Ishikawa (cell line): Measurements from ENCODE around the gene BFSP1.

Experiments used
- CEBPB ChIP-seq: IDR thresholded peaks from 2 replicates; pipeline ENCODE4 v1.6.1; 2012
- CREB1 ChIP-seq: IDR thresholded peaks from 2 replicates; pipeline ENCODE4 v1.6.1; 2012; ENCODE audit warnings: low read depth
- EGR1 ChIP-seq: IDR thresholded peaks from 2 replicates; pipeline ENCODE4 v1.6.1; 2012
- EP300 ChIP-seq: IDR thresholded peaks from 2 replicates; pipeline ENCODE4 v1.6.1; 2012; ENCODE audit warnings: borderline replicate concordance
- FOXM1 ChIP-seq: IDR thresholded peaks from 2 replicates; pipeline ENCODE4 v1.6.1; 2012; ENCODE audit warnings: low read depth, borderline replicate concordance
- MAX ChIP-seq: IDR thresholded peaks from 2 replicates; pipeline ENCODE4 v1.6.1; 2012
- NFIC ChIP-seq: IDR thresholded peaks from 2 replicates; pipeline ENCODE4 v1.6.1; 2012
- RAD21 ChIP-seq: IDR thresholded peaks from 2 replicates; pipeline ENCODE4 v1.6.1; 2012; ENCODE audit warnings: low read depth
- REST ChIP-seq: IDR thresholded peaks from 2 replicates; pipeline ENCODE4 v1.6.1; 2012; ENCODE audit warnings: low read depth, mild to moderate bottlenecking
- TAF1 ChIP-seq: IDR thresholded peaks from 2 replicates; pipeline ENCODE4 v1.6.1; 2012; ENCODE audit warnings: low read depth, mild to moderate bottlenecking
- TCF12 ChIP-seq: IDR thresholded peaks from 2 replicates; pipeline ENCODE4 v1.6.1; 2012; ENCODE audit warnings: low read depth
- TEAD4 ChIP-seq: IDR thresholded peaks from 2 replicates; pipeline ENCODE4 v1.6.1; 2012
- USF1 ChIP-seq: IDR thresholded peaks from 2 replicates; pipeline ENCODE4 v1.6.1; 2012
- YY1 ChIP-seq: IDR thresholded peaks from 2 replicates; pipeline ENCODE4 v1.6.1; 2012; ENCODE audit warnings: low read depth
- ZBTB7A ChIP-seq: IDR thresholded peaks from 2 replicates; pipeline ENCODE4 v1.6.1; 2012; ENCODE audit warnings: low read depth

BFSP1 gene

GRCh38 chr20:17481661-17482060, 49.5 kb downstream of the BFSP1 start:
- TF ChIP-seq NFIC = no peak
- TF ChIP-seq TAF1 = no peak
- TF ChIP-seq ZBTB7A = no peak
- no peak for TF ChIP-seq CEBPB
- TF ChIP-seq REST = no peak
- TF ChIP-seq TEAD4 = no peak
- TF ChIP-seq EP300 = no peak
- TF ChIP-seq TCF12 = no peak
- TF ChIP-seq CREB1 = no peak
- no peak for TF ChIP-seq EGR1
- no peak for TF ChIP-seq USF1

GRCh38 chr20:17480696-17481095, 50.5 kb downstream of the BFSP1 start:
- TF ChIP-seq TEAD4 = no peak

GRCh38 chr20:17479063-17479657, 52.0 kb downstream of the BFSP1 start:
- TF ChIP-seq TEAD4 = no peak
- TF ChIP-seq NFIC = no peak
- no peak for TF ChIP-seq EGR1
- TF ChIP-seq CEBPB = no peak
- TF ChIP-seq TCF12 = no peak
- no peak for TF ChIP-seq FOXM1
- no peak for TF ChIP-seq ZBTB7A

- TF ChIP-seq TCF12 (no peak), USF1 (no peak), RAD21 (no peak), NFIC (no peak), CREB1 (no peak), REST (no peak), MAX (no peak), CEBPB (no peak), YY1 (no peak), EGR1 (no peak), ZBTB7A (no peak), FOXM1 (no peak), TEAD4 (no peak), EP300 (no peak), TAF1 (no peak)
These were observed 57.5 kb downstream of the BFSP1 start for GRCh38 chr20:17473659-17474058.

GRCh38 chr20:17471606-17472187, 59.5 kb downstream of the BFSP1 start:
- TF ChIP-seq TEAD4 (no peak), USF1 (no peak), EGR1 (no peak), MAX (no peak), CREB1 (no peak), RAD21 (no peak), FOXM1 (no peak), REST (no peak), NFIC (no peak), EP300 (no peak), TCF12 (no peak), YY1 (no peak), ZBTB7A (no peak), CEBPB (no peak), TAF1 (no peak)
